Stimulated activated CD4-positive, alpha-beta T cell treated with anti-CD3 and anti-CD28 coated beads, Interleukin-1b, Interleukin-23, amount 100 ng/mL, for 48 hours (primary cell): Measurements from ENCODE around the gene RENBP.
"Not testable (repeated sequence)": the region's sequence is repeated elsewhere in the genome, so short reads cannot be mapped to it uniquely, and the experiment has no call there.

Source experiments
- DNase-seq: peaks from one replicate; pipeline ENCODE4 v3.0.0-alpha.2; 2020

RENBP gene

DNA sequence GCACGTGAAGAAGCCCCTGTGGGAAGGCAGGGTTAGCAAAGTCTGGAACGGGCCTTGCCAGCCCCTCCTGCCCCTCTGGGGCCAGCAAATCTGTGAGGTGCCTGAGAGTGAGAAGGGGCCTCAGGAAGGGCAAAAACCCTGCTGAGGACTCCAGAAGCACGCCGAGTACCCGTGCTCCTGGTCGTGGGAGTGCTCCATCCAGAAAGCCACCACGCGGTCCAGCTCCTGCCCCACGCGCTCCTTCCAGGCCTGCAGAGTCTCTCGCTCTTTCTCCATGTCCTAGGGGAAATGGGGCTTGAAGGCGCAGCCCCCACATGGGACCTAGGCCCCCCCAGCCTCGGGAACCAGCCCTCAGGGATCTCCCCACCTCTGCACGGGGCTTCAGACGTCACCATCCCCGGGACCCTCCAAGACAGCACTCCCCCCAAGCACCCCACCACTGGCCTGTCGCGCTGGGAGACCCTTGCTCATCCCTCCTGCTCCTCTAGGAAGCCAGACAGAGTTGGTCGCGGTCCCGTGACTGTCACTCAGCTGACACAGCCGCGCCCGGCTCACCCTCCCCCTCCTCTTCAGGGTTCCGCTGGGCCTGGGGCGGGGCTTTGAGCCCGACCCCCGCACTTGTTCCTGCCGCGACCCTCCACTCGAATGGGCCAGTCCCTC is at the start of gene RENBP:
RENBP (minus strand) TSS at position 504 of the 660 bp plus-strand sequence; CDS start at position 471, 33 bp downstream.
- peak; percentile 50 for DNase-seq

GRCh38 chrX:153993978-153994377 is 49.5 kb upstream of the RENBP start:
- no peak for DNase-seq

- no peak for DNase-seq
Measured at GRCh38 chrX:153993079-153993478, 48.6 kb upstream of the RENBP start.

DNA sequence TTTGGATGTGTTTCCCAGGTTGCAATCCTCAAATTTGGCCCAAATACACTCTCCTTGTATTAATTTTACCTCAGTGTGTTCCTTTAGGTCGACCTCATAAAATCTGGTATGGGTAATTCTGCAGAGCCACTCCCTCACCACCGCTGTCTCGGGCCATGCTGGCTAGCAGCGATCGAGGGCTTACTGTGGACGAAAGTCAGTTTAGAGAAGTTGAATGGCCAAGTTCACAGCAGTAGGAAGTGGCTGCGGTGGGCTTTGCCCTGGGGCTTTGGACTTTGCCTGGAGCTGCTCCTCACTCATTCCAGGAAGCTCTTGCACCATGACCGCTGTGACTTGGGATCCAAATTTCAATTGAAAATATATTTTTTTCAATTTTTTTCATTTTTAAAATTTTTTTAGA is 47.7 kb upstream of the RENBP start:
- DNase-seq: no peak

DNA sequence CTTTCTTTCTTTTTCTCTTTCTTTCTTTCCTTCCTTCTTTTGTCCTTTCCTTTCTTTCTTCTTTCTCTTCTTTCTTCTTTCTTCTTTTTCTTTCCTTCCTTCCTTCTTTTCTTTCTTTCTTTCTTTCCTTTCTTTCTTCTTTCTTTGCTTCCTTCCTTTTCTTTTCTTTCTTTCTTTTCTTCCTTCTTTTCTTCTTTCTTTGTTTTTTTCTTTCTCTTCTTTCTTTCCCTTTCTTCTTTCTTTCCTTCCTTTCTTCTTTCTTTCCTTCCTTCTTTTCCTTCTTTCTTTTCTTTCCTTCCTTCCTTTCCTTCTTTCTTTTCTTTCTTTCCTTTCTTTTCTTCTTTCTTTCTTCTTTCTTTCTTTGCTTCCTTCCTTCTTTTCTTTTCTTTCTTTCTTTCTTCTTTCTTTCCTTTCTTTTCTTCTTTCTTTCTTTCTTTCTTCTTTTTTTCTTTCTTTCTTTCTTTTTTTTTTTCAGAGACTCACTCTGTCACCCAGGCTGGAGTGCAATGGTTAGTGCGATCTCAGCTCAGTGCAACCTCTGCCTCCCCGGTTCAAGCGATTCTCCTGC is 46.7 kb upstream of the RENBP start:
- DNase-seq: no peak

DNA sequence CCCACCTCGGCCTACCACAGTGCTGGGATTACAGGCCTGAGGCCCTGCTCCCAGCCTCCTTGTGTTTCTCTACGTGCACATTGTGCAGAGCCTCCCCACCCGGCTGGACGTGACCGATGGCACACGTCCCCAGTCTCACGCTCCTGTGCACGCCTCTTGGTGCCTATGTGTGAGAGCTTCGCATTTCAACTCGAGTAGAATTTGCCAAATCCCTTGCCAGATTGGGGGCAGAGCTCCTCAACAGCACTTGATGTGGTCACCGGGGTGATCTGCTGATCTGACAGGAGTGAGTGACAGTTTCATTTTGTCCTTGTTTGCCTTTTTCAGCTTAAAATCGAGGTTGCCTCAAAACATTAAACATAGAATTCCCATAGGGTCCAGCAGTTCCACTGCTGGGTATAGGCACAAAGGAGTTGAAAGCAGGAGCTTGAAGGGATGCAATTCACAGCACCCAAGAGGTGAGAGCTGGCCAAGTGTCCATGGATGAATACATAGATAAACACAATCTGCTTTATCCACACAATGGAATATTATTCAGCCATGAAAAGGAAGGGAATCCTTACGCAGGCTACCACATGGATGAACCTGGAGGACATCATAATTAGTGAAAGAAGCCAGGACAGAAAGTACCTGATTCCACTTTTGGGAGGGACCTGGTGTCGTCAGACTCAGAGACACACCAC is 45.7 kb upstream of the RENBP start:
- DNase-seq: no peak

DNA sequence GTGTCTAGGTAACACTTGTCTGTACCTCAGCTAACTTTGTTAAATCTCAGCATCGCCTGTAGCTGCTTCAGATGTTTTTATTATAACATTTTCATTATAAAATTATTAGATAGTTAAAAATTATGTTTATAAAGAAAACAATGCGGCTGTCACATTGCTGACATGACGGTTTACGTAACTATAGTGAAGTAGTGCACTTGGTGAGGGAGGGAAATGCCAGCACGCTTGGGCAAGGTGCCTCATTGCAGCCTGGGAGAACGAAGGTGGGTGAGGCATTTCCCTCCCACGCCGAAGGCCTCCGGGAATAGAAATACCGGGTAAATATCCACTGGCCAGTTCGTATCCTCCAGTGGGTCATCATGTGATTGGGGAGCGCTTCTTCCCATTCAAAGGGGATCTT is 44.0 kb upstream of the RENBP start:
- DNase-seq: no peak

GRCh38 chrX:153984351-153985178 is 40.1 kb upstream of the RENBP start:
- peak; percentile 67 for DNase-seq

DNA sequence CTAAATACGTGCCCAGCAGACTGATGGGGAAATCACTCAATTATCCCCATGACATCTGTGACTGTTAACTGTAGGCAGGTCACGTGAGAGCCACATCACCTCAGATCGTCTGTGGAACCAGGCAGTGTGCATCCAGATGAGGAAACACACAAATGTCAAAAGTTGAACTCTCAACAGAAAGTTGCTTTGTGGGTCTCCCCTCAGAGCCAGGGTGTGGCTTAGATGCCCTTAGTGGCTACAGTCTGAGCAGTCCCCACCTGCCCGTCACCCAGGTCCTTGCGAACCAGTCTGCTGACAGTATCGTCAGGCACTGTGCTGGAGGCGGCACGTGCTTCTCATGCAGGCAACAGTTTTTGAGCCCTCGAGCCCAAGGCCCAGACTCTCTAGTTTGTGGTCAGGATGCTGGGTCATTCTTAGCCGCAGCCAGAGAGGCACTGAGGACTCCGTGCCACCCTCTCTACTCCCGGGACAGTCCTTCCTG is 38.9 kb upstream of the RENBP start:
- no peak for DNase-seq

DNA sequence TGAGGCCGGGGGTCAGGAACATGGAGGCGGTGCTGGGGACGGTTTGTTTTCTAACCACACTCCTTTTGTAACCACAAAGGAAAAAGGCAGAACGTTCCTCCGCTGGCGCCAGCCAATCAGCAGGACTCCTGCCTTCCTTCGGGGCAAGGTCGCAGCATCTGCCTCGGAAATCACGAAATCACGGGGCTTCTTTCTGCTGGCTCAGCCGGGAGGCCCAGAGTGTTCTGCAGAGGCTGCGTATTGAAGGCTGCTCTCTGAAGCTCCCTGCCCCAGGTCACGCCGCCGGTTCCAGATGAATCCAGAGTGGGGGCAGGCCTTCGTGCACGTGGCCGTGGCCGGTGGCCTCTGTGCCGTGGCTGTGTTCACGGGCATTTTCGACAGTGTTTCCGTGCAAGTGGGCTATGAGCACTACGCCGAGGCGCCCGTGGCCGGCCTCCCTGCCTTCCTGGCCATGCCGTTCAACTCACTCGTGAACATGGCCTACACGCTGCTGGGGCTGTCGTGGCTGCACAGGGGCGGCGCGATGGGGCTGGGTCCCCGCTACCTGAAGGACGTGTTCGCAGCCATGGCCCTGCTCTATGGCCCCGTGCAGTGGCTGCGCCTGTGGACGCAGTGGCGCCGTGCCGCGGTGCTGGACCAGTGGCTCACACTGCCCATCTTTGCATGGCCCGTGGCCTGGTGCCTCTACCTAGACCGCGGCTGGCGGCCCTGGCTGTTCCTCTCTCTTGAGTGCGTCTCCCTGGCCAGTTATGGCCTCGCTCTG is 37.5 kb upstream of the RENBP start:
- peak; percentile 77 for DNase-seq

- DNase-seq: no peak
Measured at GRCh38 chrX:153981231-153981630, 36.8 kb upstream of the RENBP start.

DNA sequence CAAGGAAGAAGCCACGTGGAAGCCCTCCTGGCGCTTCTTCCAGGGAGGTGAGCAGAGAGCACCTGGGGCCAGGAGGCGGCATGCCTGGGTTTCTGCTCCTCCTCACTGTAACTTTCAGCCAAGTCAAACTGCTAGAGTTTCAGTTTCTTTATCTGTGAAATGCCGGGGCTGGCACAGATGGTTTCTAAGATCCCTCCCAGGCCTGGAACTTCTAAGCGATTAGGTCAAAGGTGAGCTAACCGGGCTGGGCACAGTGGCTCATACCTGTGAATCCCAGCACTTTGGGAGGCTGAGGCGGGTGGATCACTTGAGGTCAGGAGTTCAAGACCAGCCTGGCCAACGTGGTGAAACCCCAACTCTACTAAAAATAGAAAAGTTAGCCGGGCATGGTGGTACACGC is 36.0 kb upstream of the RENBP start:
- not testable (repeated sequence) for DNase-seq

- DNase-seq: no peak
Measured at GRCh38 chrX:153974726-153975286, 30.4 kb upstream of the RENBP start.

DNA sequence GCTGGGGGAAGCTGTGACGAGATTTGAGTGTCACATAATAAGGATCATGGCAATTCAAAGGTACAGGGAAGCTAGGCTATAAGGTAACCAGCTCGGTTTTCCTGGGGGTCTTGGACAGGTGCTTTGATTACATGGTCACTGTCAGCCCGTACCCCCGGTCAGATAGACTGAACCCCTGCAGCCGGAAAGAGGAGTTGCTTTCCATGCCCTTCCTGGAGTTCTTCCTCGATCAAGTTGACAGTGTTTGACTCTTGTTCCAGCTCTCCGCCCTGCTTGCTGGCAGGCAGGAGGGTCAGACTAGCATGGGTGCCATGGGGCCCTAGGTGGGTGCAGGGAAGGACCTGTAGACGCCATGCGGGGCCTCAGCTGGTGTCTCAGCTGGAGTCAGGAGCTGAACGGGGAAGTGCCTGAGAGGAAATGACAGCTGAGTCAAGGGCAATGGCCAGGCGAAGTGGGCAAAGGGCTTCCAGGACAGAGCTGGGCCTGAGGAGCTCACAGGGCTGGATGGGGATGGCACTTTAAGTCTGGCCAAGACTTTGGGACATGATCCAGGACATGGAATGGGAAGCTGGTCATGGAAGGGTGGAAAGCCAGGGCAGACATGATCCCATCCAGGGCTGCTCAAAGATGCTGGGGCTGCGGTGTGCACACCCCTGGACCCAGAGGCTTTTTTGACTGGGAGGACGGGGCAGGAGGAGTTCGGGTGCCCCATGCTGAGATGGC is 29.7 kb upstream of the RENBP start:
- no peak for DNase-seq

- DNase-seq: no peak
Measured at GRCh38 chrX:153973127-153974002, 28.9 kb upstream of the RENBP start.

DNA sequence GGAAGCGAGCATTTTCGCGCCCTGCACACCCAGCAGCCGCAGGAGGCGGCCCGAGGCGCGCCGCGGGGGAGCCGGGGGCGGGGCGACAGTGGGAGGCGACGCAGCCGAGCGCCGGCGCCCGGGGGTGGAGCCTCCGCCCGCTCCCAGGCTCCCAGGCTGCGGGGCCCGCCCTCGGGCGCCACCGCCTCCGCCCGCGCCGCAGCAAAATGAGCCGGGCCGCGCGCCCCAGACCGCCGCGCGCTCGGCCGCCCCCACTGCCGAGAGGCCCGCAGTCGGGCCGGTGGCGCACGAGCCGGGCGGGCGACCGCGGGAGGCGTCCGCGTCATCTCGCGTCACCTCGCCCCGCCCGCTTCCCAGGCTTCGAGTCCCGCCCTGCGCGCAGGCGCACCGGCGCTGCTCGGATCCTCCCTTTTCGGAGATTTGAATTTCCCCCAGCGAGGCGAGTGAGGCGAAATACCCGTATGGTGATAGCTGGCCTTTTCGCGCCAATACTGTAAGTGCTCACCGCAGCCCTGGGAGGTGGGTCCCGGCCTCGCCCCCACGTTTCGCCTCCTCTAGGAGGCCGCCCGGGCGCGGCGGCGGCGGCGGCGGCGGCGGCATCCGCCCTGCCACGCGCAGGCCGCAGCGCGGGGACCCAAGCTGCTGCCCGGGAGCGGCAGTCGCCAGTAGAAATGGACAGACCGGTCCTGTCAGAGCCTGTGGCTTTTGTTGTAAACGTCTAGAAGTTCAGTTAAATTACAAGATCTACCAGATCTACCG is 28.1 kb upstream of the RENBP start, which contains the start of gene TMEM187:
TMEM187 (plus strand) TSS at position 387 of the 759 bp plus-strand sequence. CDS start 9,309 bp downstream, outside the sequence.
- DNase-seq: peak; percentile 91

DNA sequence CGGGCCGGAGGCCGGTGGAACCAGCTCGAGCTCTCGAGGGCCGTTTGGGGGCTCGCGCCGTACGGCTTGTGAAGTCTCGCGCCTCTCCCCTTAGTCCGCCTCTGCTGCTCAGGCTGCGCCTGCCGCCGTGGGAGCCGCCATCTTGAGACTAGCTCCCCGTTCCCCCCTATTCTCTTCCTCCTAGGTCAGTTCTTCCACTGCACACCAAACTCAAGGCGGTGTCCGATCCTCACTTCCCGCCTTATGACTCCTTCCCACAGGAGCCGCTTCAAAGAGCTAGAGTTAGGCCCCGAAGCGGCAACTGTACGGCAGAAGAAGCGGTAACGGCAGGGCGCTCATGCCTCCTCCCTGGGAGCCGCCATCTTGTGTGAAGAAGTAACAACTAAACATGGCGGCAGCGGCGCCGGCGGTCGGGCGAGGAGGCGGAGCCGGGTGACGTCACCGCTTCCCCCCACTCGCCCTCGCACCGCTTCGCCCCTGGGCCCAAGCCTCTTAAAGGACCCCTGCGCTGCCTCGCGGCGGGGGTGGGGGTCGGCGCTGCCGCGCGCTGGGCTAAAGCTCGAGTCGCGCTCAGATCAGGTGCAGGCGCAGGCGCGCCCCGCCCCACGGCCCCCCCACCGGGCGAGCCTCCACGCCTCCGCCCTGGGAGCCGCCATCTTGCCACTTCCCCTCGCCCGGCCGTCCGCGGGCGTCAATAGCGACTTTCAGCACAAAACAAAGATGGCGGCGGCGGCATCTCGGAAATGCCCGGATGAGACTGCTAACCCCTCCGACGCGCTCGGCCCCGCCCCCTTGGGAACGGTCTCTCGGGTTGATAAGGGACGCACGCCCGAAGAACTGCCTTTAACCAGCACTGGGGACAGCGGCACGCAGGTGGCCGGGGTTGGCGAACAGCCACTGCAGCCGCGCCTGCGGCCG is 27.3 kb upstream of the RENBP start, which contains the start of gene HCFC1:
HCFC1 (minus strand) TSS at position 369 of the 918 bp plus-strand sequence. CDS start 978 bp downstream, outside the sequence.
- peak; percentile 91 for DNase-seq

DNA sequence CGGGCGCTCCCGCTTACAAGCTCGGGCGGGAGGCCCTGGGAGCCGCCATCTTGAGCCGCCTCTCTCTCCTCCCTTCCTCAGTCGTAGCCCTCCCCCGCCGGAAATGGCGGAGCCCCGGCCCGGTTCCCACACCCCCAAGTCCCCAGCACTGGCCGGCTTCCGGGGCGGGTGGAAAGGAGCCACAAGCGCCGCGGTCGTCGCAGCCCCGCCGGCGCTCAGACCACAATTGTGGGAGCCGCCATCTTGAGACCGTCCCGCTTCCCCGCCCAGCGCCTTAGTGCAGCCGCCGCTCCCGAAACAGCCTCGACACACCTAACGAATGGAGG is 26.6 kb upstream of the RENBP start:
- DNase-seq: peak; percentile 88
